Gastroesophageal sphincter (tissue), 4 donors: ENCODE data around the gene CLCNKB. TPM values are rescaled to one million over a fixed set of nuclear protein-coding genes. Genes with fewer than 3 reads are reported as not detected.
"Not testable (repeated sequence)": the region's sequence is repeated elsewhere in the genome, so short reads cannot be mapped to it uniquely, and the experiment has no call there.

ENCODE experiments used
- ATAC-seq: fragments of 150-250 bp; one replicate; pipeline ENCODE4 v1.9.1; 2016; ENCODE audit warnings: mild to moderate bottlenecking, moderate library complexity
- H3K27ac ChIP-seq, 4 donors: fragments of 200-600 bp; sonication (generic) in 3 of 4; 1 replicate in 3 of 4; 2 replicates in 1 of 4; pipeline ENCODE4 v1.5.1; 2016 to 2019
- H3K27me3 ChIP-seq: fragments of 200-600 bp; sonication (generic); one replicate; pipeline ENCODE4 v1.5.1; 2019
- H3K36me3 ChIP-seq, 2 donors: fragments of 200-600 bp; sonication (generic); one replicate each; pipeline ENCODE4 v1.5.1; 2019; ENCODE audit warnings: control low read depth in 1 of 2
- H3K4me1 ChIP-seq, 3 donors: fragments of 200-600 bp; sonication (generic); 1 replicate in 2 of 3; 2 replicates in 1 of 3; pipeline ENCODE4 v1.5.1; 2016 to 2019; ENCODE audit warnings: control low read depth in 2 of 3
- H3K4me3 ChIP-seq, 2 donors: fragments of 200-600 bp; sonication (generic); one replicate each; pipeline ENCODE4 v1.5.1; 2019; ENCODE audit warnings: mild to moderate bottlenecking in 1 of 2, moderate library complexity in 1 of 2
- H3K9me3 ChIP-seq, 3 donors: fragments of 200-600 bp; sonication (generic); one replicate each; pipeline ENCODE4 v1.5.1; 2017 to 2019; ENCODE audit warnings: control low read depth in 2 of 3
- EP300 ChIP-seq: sonication (generic); formaldehyde crosslinking; IDR thresholded peaks from one replicate; pipeline ENCODE4 v1.6.1; 2017; ENCODE audit warnings: antibody characterized with exemption, mild to moderate bottlenecking
- POLR2A ChIP-seq, 2 donors: fragments of 450-650 bp; IDR thresholded peaks; one replicate each; pipeline ENCODE4 v1.6.1; 2017; ENCODE audit warnings: antibody characterized with exemption in 2 of 2, mild to moderate bottlenecking in 2 of 2, moderate library complexity in 1 of 2
- POLR2AphosphoS5 ChIP-seq: sonication (generic); formaldehyde crosslinking; IDR thresholded peaks from one replicate; pipeline ENCODE4 v1.6.1; 2017; ENCODE audit warnings: antibody characterized with exemption
- WGBS, 2 donors: methylation state at CpG; one replicate each; pipeline ENCODE4 v1.1.5; 2018; ENCODE audit warnings: low coverage in 1 of 2; 5-methylcytosine and 5-hydroxymethylcytosine counted together
- total RNA-seq, 4 donors: library from RNA; depleted of rRNA; stranded (reverse); fragments of >200 nt; gene quantifications; one replicate each; pipeline ENCODE4 v1.1.0, GENCODE V29; 2016
- TF ChIP-seq, protein P1 (sequence below), 4 experiments: fragments of 200-600 bp in 2 of 4; fragments of 450-650 bp in 2 of 4; sonication (generic) in 1 of 4; IDR thresholded peaks; one replicate each; pipeline ENCODE4 v1.5.1; 2017 to 2019; ENCODE audit warnings: antibody characterized with exemption in 4 of 4, mild to moderate bottlenecking in 2 of 4, moderate library complexity in 2 of 4

The CLCNKB gene
- total RNA-seq, 4 donors from 2014 or later, result 0.20 to 1.9 (median 0.82) TPM

DNA sequence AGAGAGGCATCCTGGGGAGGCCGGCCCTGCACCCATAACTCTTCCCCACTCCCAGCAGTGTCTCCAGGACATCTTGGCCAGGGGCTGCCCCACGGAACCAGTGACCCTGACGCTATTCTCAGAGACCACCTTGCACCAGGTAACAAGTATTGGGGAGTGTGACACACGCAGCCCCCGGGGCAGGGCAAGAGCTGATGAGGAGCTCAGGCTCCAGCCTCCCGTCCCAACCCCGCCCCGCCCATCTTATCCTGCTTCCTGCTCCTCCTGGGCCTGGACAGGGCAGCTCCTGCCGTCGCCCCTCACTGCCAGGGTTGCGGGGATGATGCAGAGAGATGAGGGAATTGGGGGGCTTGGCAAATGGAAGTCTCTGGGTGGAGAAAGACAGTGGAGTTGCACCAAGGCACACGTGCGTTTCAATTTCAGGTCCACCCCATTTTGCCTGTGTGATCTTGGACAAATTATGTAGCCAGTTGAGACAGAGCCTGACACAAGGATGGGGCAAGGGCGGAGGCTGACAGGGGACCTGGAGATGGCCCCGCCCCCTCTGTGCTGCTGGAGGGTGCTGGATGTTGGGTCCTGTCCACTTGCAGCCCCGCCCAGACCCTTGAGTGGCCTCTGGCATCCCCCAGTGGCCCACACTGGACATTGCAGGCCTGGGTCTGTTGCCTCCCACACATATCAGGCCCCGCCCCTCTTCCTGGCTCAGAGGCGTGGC lies 11.0 kb upstream of the CLCNKB start:
- no peaks in the 10 kb centered on the region for H3K9me3 ChIP-seq
- WGBS, 2 donors, result 0 to 50% methylated on average over 1 to 7 of the region's 18 CpGs
- no peak overlapping the region for H3K27ac ChIP-seq
- TF ChIP-seq, protein P1, sequence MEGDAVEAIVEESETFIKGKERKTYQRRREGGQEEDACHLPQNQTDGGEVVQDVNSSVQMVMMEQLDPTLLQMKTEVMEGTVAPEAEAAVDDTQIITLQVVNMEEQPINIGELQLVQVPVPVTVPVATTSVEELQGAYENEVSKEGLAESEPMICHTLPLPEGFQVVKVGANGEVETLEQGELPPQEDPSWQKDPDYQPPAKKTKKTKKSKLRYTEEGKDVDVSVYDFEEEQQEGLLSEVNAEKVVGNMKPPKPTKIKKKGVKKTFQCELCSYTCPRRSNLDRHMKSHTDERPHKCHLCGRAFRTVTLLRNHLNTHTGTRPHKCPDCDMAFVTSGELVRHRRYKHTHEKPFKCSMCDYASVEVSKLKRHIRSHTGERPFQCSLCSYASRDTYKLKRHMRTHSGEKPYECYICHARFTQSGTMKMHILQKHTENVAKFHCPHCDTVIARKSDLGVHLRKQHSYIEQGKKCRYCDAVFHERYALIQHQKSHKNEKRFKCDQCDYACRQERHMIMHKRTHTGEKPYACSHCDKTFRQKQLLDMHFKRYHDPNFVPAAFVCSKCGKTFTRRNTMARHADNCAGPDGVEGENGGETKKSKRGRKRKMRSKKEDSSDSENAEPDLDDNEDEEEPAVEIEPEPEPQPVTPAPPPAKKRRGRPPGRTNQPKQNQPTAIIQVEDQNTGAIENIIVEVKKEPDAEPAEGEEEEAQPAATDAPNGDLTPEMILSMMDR (IDR thresholded peaks at IDR 0.05), result peak in 3 of 4 experiments; percentile 98 to 100 (median 100)
- no peak for TF ChIP-seq POLR2AphosphoS5
- no peaks in the 10 kb centered on the region for H3K27me3 ChIP-seq
- no peak overlapping the region for H3K4me3 ChIP-seq
- peak; percentile 94 for ATAC-seq
- H3K4me1 ChIP-seq, result peaks cover 0 to 15% (median 6%) of the 10 kb centered on the region in 3 donors
- H3K36me3 ChIP-seq, result no peaks in the 10 kb centered on the region

DNA sequence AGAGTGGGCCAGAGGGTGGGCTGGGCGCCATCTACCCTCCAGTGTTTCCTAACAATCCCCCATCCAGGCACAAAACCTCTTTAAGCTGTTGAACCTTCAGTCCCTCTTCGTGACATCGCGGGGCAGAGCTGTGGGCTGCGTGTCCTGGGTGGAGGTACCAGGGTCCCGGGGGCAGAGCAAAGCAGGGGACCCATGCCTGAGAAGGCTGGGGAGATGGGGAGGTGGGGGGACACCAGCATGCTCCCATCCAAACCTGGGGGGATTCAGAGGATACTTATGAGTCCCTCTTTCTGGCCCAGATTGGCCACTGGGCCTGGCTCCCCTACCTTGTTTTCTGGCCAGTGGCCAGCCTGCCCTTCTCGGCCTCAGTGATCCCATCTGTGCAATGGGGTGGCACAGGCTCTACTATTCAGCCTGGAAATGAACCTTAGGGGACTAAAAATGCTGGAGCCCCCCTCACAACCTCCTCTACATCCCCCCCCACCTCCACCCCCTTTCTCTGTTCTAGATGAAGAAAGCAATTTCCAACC lies 10.4 kb upstream of the CLCNKB start:
- not testable (repeated sequence) for H3K4me3 ChIP-seq, H3K36me3 ChIP-seq, H3K27me3 ChIP-seq, ATAC-seq, H3K27ac ChIP-seq, H3K9me3 ChIP-seq
- peaks cover 0 to 15% (median 6%) of the 10 kb centered on the region in 3 donors for H3K4me1 ChIP-seq
- WGBS, 2 donors, result 14% methylated on average over 1 of the region's 7 CpGs; no CpG with 5 or more reads in 1 of the 2 donors

DNA sequence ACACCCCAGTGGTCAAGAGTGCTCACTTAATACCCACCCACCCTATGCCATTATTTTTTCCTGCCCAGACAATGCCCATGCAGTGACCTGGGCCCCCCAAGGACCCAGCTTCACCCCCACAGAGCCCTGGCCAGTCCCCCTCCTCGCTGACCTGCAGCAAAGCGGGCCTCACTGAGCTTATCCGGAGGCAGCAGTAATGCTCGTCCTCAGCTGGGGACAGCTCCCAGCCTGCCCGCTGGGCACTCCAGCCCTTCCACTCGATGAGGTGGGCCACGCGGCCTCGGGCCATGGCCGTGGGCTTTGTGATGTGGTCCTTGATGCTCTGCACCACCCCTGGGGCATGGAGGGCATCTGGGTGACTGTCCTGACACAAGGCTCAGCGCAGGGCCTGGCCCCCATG lies 7.1 kb upstream of the CLCNKB start:
- not testable (repeated sequence) for H3K4me3 ChIP-seq, H3K27me3 ChIP-seq, H3K36me3 ChIP-seq, ATAC-seq, H3K27ac ChIP-seq, H3K9me3 ChIP-seq
- 100% methylated on average over 2 of the region's 11 CpGs; no CpG with 5 or more reads in 1 of the 2 donors for WGBS, 2 donors
- H3K4me1 ChIP-seq, result peaks cover 0 to 15% (median 6%) of the 10 kb centered on the region in 3 donors

DNA sequence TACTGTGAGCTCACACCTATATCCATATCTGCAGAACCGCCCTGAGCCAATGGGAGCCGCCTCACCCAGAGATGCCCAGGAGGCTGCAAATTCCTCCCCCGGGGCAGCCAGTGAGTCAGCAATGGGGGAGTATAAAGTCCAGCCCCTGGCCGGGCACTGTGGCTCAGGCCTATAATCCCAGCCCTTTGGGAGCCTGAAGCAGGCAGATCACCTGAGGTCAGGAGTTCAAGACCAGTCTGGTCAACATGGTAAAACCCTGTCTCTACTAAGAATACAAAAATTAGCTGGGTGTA lies 5.0 kb upstream of the CLCNKB start:
- Histone ChIP-seq H3K9me3 (no peaks in the 10 kb centered on the region), H3K4me1 (no peaks in the 10 kb centered on the region), H3K27ac (no peak overlapping the region), H3K4me3 (no peak overlapping the region), H3K27me3 (no peaks in the 10 kb centered on the region), H3K36me3 (no peaks in the 10 kb centered on the region)
- TF ChIP-seq POLR2A (IDR thresholded peaks at IDR 0.05), result no peak
- TF ChIP-seq, protein P1 (IDR thresholded peaks at IDR 0.05), result no peak
- TF ChIP-seq EP300, result no peak
- no peak for TF ChIP-seq POLR2AphosphoS5
- WGBS, 2 donors, result no CpG with 5 or more reads among the region's 4 CpGs
- no peak for ATAC-seq

DNA sequence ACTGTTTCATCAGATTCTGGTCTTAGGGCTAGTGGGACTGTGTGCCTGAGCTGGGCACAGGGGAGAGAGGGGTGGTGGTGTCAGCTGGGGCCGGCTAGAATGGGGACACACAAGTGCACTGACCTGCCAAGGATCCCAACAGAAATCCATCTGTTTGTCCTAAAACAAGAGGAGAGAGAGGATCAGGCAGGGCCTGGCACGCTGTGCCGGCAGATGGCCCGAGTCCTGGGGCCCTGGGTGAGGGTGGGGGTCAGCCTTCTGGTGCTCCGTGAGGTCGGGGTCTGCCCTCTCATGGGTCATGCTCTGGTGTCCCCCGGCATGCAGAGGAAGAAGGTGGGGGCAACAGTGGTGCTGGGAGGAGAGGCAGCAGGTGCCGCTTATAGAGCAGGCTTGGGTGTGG lies 3.7 kb upstream of the CLCNKB start:
- H3K9me3 ChIP-seq, H3K27me3 ChIP-seq, H3K36me3 ChIP-seq, H3K27ac ChIP-seq, H3K4me3 ChIP-seq, H3K4me1 ChIP-seq, ATAC-seq: not testable (repeated sequence)
- 63% methylated on average over 2 of the region's 8 CpGs; no CpG with 5 or more reads in 1 of the 2 donors for WGBS, 2 donors

DNA sequence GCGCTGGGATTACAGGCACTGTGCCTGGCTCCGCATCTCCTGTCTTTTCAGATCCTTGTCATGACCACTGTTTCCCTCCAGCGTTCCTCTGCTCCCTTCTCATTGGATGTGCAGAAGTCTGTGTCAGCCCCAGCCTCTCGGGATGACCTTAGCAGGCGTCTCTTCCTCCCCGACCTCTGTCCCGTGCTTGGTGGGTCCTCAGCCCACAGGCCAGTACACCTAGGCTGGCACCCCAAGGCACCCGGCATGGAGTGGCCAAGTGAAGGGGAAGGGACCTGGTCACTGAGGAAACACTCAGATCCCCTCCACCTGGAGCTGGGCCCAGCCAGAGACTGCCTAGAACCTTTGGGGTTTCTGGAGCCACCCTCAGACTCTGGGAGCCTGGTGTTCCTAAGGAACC lies 2.4 kb upstream of the CLCNKB start:
- H3K4me3 ChIP-seq, result no peak overlapping the region
- no peak for TF ChIP-seq POLR2A (IDR thresholded peaks at IDR 0.05)
- no peak for TF ChIP-seq EP300
- TF ChIP-seq, protein P1 (IDR thresholded peaks at IDR 0.05), result no peak
- TF ChIP-seq POLR2AphosphoS5, result no peak
- 40% methylated on average over 3 of the region's 8 CpGs; no CpG with 5 or more reads in 1 of the 2 donors for WGBS, 2 donors

More for the DNA sequence above, 2.4 kb upstream of the CLCNKB start:
- Histone ChIP-seq H3K9me3 (no peaks in the 10 kb centered on the region), H3K27ac (no peak overlapping the region), H3K36me3 (no peaks in the 10 kb centered on the region), H3K27me3 (no peaks in the 10 kb centered on the region), H3K4me1 (peaks cover 0 to 3% (median 0%) of the 10 kb centered on the region in 3 donors)
- ATAC-seq, result no peak
